HG03066 (cell line): ENCODE results near the gene LNPEP.
A peak's percentile ranks its signal among the peaks of the same experiment; 100 is the strongest.

ENCODE experiments used
- ATAC-seq: cut with Tn5 transposase; IDR thresholded peaks from one replicate; pipeline ENCODE4 v1.9.1; 2021; ENCODE audit warnings: low read depth; ENCODE audit not compliant: unreplicated experiment

Gene LNPEP

GRCh38 chr5:96935559-96936430 lies at the start of gene LNPEP:
LNPEP (plus strand) TSS chr5:96936080; CDS start chr5:96936156, 76 bp downstream.
- ATAC-seq = peak; percentile 52

- ATAC-seq = no peak
These were observed 42.5 kb upstream of the LNPEP start for GRCh38 chr5:96893342-96893741.

GRCh38 chr5:96896276-96896675 lies 39.6 kb upstream of the LNPEP start:
- peak; percentile 74 for ATAC-seq

- ATAC-seq = peak; percentile 92
These were observed 39.1 kb upstream of the LNPEP start for GRCh38 chr5:96896806-96897205.

- no peak for ATAC-seq
These were observed 34.5 kb upstream of the LNPEP start for GRCh38 chr5:96901384-96901783.

- ATAC-seq = no peak
These were observed 34.0 kb upstream of the LNPEP start for GRCh38 chr5:96901841-96902240.

GRCh38 chr5:96902876-96903275 lies 33.0 kb upstream of the LNPEP start:
- ATAC-seq = no peak

- ATAC-seq = no peak
These were observed 32.6 kb upstream of the LNPEP start for GRCh38 chr5:96903300-96903699.

- ATAC-seq = no peak
These were observed 31.6 kb upstream of the LNPEP start for GRCh38 chr5:96904054-96904931.

GRCh38 chr5:96905864-96906263 lies 30.0 kb upstream of the LNPEP start:
- ATAC-seq = no peak

- no peak for ATAC-seq
These were observed 26.9 kb upstream of the LNPEP start for GRCh38 chr5:96909003-96909402.

- ATAC-seq = no peak
These were observed 26.4 kb upstream of the LNPEP start for GRCh38 chr5:96909435-96909834.

GRCh38 chr5:96911139-96911538 lies 24.7 kb upstream of the LNPEP start:
- ATAC-seq = no peak

- no peak for ATAC-seq
These were observed 22.6 kb upstream of the LNPEP start for GRCh38 chr5:96913233-96913632.

- peak; percentile 50 for ATAC-seq
These were observed 16.1 kb upstream of the LNPEP start for GRCh38 chr5:96919754-96920197.

GRCh38 chr5:96920744-96921355 lies 15.0 kb upstream of the LNPEP start:
- ATAC-seq = no peak

GRCh38 chr5:96922499-96923244 lies 13.2 kb upstream of the LNPEP start:
- no peak for ATAC-seq

- ATAC-seq = no peak
These were observed 11.8 kb upstream of the LNPEP start for GRCh38 chr5:96924016-96924443.

- ATAC-seq = no peak
These were observed 9.6 kb upstream of the LNPEP start for GRCh38 chr5:96926276-96926675.

- ATAC-seq = no peak
These were observed 8.9 kb upstream of the LNPEP start for GRCh38 chr5:96927008-96927407.
